GM03348 (cell line): Measurements from ENCODE around the gene VPS54.
A peak's percentile ranks its signal among the peaks of the same experiment; 100 is the strongest.
"Not testable (repeated sequence)": the region's sequence is repeated elsewhere in the genome, so short reads cannot be mapped to it uniquely, and the experiment has no call there.

Source experiments
- DNase-seq: peaks from one replicate; pipeline ENCODE4 v3.0.0; 2012; ENCODE audit warnings: low spot score

Gene VPS54

DNA sequence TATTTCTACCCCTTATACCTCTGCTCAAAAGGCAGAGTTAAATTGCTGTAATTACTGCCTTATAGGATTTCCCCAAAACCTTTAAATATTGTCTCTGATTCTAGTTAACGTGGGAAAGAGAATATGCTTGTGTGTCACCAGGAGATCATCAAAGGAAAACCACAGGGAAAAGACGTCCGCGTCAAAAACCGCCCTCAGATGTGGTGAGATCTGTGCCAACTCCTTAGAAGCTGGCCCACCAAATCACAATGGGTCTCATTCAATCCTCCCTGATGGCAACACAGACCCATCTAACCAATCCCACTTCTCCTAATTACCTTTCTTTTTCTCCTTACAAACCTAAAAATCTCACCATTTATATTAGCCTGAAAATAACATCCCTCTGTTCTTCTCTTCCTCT lies 25.4 kb downstream of the VPS54 start:
- no peak for DNase-seq

DNA sequence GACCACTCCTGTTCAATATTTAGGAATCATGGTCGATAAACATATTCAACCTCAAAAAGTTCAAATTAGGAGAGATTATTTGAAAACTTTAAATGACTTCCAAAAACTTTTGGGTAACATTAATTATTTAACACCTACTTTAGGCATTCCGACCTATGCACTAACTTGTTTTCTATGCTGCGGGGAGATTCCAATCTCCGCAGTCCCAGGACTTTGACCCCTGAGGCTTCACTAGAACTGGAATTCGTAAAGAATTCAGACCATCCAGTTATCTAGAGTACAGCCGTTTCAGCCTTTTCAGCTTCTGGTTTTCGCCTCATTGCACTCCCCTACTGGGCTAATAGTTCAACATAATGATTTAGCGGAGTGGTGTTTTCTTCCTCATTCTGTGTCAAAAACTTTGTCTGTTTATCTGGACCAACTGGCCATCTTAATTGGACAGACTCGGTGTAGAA lies 26.1 kb downstream of the VPS54 start:
- DNase-seq = not testable (repeated sequence)

DNA sequence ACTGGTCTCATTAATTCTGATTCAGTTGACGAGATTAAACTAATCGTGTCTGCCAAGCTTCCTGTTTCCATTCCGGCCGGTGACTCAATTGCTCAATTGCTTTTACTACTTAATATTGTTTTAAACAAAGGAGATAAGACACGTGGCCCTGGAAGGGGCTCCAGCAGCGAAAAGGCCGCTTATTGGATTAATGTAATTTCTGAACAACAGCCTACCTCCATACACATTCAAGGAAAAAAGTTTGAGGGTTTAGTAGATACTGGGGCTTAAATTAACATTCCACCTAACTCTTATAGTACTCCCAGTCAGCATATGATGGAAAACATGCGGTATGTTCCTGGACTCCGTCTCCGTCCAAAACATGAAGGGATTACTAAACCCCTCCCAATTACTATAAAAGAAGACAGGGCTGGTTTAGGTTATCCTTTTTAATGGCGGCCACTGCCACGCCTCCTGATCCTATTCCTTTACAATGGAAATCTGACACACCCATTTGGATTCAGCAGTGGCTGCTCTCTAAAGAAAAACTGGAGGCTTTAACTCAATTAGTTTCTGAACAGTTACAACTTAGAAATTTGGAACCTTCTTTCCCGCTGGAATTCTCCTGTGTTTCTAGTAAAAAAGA lies 27.1 kb downstream of the VPS54 start:
- DNase-seq = no peak

DNA sequence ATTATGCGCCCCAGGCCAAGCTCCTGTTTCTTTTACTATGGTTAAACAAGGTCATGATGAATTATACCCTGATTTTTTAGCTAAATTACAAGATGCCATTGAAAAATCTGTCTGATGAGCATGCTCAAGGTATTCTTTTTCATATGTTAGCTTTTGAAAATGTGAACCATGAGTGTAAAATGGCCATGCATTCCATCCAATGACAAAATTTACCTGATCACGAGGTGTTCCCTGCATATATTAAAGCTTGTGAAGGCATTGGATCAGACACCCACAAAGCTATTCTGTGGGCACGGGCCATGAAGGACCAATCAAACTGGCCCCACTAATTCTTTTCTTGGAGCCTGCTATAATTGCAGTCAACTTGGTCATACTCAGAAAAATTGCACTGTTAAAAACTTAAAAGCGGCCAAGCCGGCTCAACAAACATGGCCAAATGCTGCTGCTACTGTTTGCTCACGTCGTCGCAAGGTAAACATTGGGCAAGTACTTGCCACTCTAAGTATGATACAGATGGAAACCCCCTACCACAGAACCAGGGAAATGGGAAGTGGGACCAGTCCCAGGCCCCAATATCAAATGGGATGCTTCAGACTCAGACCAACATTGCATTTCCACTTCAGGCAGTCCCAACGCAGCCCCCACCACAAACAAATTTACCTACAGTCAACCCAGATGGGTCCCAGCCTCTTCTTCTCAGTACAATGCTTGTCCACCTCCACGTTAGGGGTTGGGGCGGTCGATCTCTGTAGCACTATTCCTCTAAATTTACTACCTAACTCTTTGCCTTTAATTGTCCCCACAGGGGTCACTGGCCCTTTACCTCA lies 27.8 kb downstream of the VPS54 start:
- DNase-seq = not testable (repeated sequence)

DNA sequence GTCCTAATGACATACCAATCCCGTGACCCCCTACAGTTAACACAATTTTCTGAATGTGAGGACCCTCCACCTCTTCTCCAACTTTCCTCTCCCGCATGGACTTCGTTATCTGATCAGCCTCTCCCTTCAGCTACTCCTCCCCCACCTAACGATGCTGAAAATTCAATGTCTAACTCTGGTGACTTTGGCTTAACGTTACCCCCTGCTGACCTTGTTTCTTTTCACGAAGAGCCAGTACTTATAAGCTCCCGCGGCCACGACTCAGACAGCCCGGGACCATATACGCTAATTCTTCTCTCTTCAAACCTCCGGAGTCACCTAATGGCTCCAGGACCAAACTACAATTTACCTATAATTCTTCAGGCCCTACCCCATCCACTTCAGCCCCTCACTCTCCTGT lies 29.2 kb downstream of the VPS54 start:
- DNase-seq = no peak

DNA sequence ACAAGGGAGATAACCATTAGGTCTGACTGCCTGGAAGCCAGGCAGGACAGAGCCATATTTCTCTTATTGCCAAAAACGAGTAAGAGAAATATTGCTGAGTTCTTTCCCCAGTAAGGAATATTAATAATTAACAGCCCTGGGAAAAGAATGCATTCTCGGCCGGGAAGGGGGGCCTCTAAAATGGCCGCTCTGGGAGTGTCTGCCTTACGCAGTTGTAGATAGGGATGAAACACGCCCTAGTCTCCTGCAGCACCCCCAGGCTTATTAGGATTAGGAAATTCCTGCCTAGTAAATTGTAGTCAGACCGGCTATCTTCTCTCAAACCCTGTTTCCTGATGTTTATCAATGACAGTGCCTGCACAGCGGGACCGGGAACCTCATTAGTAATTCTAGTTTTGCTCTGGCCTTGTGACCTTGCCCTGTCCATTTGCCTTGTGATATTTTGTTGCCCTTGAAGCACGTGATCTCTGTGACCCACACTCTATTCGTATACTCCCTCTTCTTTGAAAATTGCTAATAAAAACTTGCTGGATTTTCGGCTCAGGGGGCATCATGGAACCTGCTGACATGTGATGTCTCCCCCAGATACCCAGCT lies 30.3 kb downstream of the VPS54 start:
- DNase-seq = not testable (repeated sequence)

DNA sequence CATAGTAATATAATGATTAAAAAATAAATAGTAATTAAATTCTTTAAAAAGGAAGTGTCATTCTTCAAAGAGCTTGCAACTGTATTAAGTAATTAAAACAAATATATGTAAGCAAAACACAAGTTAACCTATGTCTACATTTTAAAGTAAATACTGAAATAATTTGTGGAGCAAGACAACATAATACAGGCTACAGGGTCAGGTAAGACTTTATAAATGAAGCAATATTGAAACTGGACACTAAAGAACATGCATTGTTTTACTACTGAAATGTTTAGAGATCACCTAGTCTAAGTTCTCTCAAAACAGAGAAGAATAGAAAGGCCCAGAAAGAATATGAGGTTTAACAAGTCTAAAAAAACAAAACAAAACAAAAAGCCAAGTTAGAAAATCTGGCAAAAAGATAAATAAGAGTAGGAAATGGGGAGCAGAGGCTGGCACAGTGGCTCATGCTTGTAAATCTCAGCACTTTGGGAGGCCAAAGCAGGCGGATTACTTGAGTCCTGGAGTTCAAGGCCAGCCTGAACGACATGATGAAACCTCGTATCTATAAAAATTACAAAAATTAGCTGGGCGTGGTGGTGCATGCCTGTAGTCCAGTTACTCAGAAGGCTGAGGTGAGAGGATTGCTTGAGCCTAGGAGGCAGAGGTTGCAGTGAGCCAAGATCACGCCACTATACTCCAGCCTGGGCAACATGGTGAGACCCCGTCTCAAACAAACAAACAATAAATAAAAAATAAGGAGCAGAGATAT lies 34.4 kb downstream of the VPS54 start:
- no peak for DNase-seq

DNA sequence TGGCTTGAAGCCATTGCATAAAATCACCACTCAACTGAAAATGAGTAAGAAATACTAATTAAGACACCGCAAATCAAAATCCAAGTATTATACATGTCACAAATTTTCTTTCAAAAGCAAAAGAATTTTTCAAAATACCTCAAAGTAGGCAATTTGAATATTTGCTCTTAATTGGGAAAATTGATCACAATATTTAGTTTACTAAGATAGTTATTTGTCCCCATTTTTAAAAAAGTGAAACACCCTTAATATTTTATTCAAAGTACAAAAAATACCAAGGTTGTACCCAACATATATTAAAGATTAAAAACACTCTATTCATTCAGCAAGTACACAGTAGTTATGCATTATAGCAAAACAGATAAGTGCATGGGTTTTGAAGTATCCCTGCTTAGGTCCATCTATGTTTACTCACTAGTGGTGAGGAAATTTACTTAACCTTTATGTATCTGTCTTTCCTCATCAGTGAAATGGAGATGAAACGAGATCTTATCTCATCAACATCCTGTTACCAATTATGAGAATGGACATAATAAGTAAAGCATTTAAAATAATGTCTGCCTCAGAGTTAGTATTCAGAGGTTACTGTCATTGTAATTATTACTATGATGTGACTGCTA lies 35.1 kb downstream of the VPS54 start:
- DNase-seq = no peak

DNA sequence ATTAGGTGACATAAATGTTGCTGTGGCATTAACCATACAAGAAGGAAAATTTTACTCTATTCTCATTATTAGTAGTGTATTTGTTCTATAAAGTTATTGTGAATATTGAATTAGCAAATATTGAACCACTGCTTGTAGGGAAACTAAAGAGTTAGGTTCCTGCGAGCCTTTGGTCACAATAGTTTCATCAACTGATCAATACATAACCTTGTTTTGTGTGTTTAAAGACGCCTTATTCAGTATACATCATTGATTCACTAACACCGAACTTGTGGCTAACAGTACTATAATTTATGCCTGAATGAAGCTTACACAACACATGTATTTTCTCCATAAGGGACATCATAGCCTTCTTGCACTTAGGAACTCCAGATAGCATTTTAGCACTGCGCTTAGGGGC lies 36.9 kb downstream of the VPS54 start:
- no peak for DNase-seq

DNA sequence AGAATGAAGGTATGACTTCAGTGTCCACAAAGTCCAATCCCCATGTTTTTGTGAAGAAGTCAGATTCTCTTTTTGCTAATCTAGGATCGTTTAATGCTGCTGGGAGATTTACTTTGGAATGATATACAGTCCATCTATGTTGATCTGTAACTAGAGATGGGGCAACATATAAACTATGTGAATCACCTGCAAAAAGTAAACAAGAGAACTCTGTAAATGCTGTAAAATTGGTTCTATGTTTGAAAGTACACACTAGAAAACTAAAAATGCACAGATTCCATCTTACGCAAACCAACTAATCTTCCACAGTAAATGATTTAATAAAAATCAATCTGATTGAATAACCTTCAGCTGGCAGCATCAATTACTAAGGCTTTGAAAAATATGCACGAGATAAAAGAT lies 37.5 kb downstream of the VPS54 start:
- DNase-seq = no peak

DNA sequence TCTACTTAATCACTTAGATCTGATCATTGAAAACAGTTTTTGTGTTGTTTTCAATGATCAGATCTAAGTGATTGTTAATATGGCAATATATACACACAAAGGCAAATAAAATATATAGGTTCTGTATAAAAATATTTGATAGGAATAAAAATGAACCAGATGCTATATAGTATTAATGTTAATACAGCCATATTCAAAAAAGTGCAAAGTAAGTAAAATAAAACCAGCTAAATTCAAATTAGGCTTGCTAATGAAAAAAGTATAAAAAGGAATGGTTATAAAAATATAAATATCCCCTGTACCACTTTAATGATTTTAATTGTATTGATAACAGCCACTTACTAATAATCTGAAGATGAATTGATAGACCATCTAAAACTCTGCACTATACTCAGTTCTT lies 38.4 kb downstream of the VPS54 start:
- DNase-seq = no peak

DNA sequence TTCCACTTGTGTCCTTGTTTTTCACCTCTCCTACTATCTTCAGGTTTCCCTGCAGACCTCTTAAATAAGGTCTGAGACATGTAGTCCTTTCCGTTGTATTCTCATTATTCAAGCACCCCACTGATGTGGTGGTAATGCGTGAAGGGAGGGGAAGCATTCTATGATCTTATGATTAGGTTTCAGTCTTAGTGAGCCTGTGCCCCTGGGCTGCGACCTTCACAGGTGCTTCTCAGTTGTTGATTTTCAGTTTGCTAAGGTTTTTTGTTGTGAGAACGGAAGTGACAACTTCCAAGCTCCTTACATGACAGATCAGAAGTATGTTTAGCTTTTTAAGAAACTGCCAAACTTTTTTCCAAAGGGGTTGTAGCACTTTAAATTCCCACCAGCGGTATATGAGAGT lies 41.3 kb downstream of the VPS54 start:
- no peak for DNase-seq

DNA sequence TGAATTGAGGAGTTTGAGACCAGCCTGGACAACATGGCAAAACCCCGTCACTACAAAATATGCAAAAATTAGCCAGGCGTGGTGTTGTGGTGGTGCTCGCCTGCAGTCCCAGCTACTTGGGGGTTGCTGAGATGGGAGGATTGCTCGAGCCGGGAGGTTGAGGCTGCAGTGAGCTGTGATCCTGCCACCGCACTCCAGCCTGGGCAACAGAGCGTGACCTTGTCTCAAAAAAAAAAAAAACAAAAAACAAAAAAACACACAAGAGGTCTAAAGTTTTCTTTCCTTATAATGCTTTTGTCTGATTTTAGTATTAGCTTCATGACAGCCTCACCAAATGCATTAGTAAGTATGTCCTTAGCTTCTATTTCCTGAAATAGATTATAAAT lies 43.1 kb downstream of the VPS54 start:
- DNase-seq = no peak

DNA sequence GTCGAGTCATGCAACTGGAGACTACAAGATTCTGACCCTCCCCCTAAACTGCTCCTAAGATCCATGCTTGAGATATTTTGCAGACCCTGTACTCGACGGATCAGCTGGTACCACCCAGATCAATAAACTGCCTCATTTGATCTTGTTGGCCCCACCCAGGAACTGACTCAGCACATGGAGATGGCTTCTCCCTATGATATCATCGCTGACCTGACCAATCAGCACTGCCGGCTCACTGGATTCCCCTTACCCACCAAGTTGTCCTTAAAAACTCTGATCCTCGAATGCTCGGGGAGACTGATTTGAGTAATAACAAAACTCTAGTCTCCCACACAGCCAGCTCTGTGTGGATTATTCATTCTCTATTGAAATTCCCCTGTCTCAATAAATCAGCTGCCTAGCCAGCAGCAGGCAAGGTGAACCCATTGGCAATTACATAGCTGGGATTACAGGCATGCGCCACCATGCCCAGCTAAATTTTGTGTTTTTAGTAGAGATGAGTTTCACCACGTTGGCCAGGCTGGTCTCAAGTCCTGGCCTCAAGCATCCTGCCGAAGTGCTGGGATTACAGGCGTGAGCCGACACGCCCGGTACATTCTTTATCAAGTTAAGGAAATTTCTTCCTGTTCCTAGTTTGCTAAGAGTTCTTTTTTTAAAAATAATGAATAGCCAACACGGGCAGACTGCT lies 43.6 kb downstream of the VPS54 start:
- no peak for DNase-seq

DNA sequence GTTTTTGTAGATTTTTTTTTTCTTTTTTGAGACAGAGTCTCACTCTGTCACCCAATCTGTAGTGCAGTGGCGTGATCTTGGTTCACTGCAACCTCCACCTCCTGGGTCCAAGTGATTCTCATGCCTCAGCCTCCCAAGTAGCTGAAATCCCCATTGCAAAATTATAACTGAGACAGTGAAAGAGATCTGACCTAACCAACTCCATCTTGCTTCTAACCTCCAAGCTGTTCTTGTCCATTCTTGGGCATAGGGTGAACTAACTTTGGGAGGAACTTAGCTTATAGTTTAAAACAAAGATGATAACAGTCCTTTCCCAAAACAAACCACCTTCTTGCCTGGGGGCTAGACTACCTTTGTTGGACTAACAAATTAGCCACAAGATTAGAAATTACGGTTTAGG lies 44.2 kb downstream of the VPS54 start:
- not testable (repeated sequence) for DNase-seq

DNA sequence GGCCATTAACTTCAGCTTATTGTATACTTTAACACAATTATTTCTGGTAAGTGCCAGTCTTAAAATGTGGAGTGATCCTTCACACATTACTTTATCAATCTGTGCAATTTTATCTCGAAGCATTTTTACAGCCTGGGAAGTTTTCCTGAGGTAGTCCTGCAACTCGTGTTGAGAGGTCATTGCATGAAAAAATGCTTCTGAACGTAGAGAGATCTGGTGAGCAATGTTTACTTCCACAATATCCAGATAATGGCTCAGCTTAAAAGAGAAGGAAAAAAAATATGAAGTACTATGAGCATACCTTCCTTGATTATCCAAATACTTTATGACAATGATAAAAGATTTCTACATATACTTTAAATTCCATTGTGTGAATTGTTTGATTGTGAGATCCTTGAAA lies 57.0 kb downstream of the VPS54 start:
- no peak for DNase-seq

DNA sequence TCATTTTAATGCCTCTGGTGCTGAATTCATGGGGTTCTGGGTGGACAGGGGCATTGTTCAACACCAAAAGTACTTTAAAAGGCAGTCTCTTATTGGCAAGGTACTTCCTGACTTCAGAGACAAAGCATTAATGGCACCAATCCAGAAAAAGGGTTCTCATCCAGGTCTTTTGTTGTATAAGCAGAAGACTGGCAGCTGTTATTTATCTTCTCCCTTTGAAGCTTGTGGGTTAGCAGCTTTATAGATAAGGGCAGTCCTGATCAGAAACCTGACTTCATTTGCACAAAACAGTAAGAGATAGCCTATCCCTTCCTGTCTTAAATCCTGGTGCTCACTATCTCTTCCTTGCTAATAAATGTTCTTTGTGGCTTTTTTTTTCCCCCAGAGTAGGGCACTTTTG lies 68.8 kb downstream of the VPS54 start:
- no peak for DNase-seq

DNA sequence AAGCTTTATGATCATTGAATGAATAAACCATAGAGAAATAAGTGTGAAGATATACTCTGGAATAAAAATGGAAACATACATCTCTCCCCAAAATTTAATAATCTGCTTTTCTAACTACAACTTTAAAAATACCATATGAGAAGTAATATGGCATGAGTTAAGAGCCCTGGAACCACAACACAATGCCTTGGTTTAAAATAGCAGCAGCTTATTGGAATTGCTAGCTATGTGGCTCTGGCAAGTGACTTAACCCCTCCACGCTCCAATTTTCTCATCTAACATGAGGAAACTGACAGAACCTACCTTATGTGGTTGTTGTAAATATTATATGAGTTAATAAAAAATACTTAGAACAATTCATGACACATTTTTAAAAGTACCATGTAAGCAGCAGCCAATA lies 76.4 kb downstream of the VPS54 start:
- no peak for DNase-seq

DNA sequence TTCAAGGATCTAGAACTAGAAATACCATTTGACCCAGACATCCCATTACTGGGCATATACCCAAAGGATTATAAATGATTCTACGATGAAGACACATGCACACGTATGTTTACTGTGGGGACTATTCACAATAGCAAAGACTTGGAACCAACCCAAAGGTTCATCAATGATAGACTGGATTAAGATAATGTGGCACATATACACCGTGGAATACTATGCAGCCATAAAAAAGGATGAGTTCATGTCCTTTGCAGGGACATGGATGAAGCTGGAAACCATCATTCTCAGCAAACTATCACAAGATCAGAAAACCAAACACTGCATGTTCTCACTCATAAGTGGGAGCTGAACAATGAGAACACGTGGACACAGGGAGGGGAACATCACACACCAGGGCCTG lies 87.1 kb downstream of the VPS54 start:
- DNase-seq = not testable (repeated sequence)

DNA sequence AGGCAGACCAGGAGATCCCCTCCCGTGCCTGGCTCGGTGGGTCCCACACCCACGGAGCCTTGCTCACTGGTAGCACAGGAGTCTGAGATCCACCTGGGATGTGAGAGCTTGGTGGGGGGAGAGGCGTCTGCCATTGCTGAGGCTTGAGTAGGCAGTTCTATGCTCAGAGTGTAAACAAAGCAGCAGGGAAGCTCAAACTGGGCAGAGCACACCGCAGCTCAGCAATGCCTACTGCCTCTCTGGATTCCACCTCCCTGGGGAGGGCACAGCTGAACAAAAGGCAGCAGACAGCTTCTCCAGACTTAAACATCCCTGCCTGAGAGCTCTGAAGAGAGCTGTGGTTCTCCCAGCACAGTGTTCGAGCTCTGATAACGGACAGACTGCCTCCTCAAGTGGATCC lies 92.4 kb downstream of the VPS54 start:
- DNase-seq = no peak

DNA sequence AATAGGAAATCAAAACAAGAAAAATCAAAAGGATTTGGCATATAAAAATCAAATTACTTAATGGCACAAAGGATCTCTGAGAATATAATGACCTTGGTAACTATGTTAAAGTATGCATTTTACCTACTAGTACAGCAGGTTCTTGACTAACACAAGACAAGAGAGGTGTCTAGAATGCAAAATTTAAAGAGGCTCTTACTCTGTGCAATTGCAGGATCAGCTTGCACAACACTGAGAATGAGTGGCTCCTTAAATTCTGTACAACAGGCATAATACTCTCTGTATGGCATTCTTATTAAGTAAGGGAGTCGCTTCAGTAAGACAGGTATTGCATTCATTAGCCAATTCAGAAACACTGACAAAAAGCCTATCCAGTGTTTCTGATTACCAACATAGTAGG lies 104.9 kb downstream of the VPS54 start:
- no peak for DNase-seq

DNA sequence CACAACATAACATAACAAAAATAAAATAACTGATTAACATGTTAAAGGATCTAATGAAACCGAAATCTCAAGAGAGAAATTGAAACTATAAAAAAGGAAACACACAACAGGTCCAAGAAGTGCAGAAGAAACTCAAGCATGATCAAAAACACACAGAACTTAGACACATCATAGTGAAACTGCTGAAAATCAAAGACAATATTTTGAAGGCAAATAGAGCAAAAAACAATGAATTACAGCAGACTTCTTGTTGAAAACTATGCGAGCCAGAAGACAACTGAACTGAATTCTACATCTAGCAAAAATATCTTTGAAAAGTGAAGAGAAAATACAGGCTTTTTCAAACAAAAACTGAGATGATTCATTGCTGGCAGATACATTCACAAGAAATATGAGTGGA lies 116.2 kb downstream of the VPS54 start:
- DNase-seq = peak; percentile 7
